ENCODE results near the gene WDR76.

WDR76 gene

DNA sequence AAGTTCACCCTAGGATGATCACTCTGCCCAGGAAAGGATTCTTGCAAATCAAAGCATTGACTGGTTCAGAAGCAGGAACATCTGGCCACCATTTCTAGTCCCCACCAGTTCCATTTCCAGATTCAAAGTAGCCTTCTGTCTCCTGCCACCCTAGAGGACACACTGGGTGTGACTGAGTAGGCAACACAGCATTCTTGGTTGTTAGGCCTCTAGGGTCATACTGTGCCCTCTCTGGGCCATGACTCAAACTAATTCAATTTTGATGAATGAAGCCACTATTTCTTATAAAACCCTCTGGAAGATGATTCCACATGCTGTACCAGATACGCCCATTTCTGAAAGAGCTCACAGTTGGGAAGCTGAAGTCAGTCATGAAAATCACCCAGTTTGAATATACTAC lies 69.7 kb downstream of the WDR76 start:
- H3K4me3 ChIP-seq (ENCODE audit: low read length), result no peak overlapping the region
- no peak for DNase-seq (ENCODE audit: low read depth)
- TF ChIP-seq, protein P1, sequence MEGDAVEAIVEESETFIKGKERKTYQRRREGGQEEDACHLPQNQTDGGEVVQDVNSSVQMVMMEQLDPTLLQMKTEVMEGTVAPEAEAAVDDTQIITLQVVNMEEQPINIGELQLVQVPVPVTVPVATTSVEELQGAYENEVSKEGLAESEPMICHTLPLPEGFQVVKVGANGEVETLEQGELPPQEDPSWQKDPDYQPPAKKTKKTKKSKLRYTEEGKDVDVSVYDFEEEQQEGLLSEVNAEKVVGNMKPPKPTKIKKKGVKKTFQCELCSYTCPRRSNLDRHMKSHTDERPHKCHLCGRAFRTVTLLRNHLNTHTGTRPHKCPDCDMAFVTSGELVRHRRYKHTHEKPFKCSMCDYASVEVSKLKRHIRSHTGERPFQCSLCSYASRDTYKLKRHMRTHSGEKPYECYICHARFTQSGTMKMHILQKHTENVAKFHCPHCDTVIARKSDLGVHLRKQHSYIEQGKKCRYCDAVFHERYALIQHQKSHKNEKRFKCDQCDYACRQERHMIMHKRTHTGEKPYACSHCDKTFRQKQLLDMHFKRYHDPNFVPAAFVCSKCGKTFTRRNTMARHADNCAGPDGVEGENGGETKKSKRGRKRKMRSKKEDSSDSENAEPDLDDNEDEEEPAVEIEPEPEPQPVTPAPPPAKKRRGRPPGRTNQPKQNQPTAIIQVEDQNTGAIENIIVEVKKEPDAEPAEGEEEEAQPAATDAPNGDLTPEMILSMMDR (conservative IDR thresholded peaks at IDR 0.05; ENCODE audit: low read length), result no peak

DNA sequence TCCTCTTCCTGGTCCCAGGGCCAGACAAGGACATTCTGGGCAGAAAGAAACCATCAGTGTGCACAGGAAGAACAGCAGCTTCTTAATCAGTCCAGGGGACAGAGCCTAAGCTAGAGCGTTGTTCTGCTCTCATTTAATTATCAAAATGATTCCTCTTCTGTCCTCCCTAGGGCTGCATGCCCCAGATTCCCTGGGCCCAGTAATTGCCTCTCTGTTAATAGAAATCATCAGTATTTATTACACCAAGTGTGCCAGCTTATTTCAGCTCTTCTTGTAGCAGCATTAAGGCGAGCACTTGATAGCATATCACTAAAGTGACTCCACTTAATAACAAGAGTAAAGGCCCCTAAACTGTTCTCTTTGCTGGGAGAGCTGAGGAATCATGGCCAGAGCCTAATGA lies 72.1 kb downstream of the WDR76 start:
- TF ChIP-seq, protein P1 (conservative IDR thresholded peaks at IDR 0.05; ENCODE audit: low read length), result no peak
- no peak for DNase-seq (ENCODE audit: low read depth)
- no peak overlapping the region for H3K4me3 ChIP-seq (ENCODE audit: low read length)

DNA sequence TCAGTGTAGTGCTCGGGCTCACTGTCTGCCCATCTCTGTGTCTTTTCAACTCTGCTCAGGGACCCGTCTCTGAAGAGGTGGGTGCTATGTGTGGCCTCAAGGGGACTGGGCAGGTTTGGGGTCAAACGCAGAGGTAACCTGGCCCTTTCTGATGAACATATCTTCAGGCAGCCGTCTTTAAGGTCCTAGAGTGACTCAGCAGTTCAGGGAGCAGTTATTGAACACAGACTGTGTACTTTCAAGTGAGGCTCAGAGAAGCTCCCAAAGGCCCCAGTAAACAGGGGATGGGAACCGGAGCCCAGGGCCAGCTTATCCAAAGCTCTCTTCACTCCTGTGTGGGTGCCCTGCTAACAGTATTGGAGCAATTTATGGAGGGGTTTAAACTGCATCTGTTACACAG lies 73.1 kb downstream of the WDR76 start:
- TF ChIP-seq, protein P1 (conservative IDR thresholded peaks at IDR 0.05; ENCODE audit: low read length), result no peak
- DNase-seq (ENCODE audit: low read depth), result no peak
- H3K4me3 ChIP-seq (ENCODE audit: low read length), result no peak overlapping the region

DNA sequence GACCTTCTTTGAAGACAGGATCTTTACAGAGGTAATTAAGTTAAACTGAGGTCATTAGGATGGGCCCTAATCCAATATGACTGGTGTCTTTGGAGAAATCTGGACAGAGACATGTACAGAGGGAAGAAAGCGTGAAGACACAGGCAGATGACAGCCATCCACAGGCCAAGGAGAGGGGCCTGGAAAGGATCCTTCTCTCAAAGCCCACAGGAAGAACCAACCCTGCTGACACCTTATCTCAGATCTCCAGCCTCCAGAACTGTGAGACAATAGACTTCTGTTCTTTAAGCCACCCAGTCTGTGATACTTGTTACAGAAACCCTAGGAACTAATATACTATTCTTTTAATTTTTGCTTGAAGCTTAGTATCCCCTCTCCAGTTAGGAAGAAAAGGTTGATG lies 74.2 kb downstream of the WDR76 start:
- no peak overlapping the region for H3K4me3 ChIP-seq (ENCODE audit: low read length)
- TF ChIP-seq, protein P1 (conservative IDR thresholded peaks at IDR 0.05; ENCODE audit: low read length), result no peak
- no peak for DNase-seq (ENCODE audit: low read depth)

DNA sequence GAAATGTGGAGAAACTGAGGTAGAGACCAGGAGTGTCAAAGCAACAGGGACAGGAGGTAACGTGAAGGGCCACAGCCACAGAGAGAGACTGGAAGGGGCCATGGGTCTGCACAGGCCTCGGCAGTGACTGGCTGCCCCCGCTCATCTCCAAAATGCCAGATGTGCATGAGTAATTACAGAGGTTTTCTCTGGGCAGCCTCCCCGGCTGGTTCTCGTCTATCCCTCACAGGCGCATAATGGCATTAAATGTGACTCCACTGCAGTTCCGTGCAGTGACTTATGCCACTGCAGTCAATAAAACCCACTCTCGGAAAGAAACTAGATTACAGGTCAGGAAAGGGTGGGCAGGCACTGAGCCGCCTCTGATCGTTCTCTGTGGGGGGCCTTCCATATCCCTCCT lies 74.7 kb downstream of the WDR76 start:
- TF ChIP-seq, protein P1 (conservative IDR thresholded peaks at IDR 0.05; ENCODE audit: low read length), result no peak
- DNase-seq (ENCODE audit: low read depth), result no peak
- H3K4me3 ChIP-seq (ENCODE audit: low read length), result no peak overlapping the region

DNA sequence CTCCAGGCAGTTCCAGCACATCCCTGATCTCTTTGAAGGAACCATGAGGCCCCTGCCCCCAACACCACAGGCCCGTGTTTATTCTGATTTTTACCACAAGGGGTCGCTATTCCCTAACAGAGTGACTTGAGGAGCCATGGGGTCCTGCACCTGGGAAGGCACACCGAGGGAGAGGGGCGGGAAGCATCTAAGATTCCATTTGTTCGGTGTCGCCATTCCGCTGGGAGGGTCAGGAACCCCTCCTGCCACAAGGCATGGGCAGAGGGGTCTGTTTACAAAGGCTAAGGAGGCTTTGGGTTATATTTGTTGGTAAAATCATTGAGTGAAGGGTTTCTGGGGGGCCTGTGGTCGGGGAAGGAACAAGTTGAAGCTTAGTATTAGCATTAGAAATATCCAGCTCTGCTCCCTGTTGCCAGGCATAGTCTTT lies 77.1 kb downstream of the WDR76 start:
- TF ChIP-seq, protein P1 (conservative IDR thresholded peaks at IDR 0.05; ENCODE audit: low read length), result peak; percentile 82
- peak; percentile 49 for DNase-seq (ENCODE audit: low read depth)
- no peak overlapping the region for H3K4me3 ChIP-seq (ENCODE audit: low read length)

DNA sequence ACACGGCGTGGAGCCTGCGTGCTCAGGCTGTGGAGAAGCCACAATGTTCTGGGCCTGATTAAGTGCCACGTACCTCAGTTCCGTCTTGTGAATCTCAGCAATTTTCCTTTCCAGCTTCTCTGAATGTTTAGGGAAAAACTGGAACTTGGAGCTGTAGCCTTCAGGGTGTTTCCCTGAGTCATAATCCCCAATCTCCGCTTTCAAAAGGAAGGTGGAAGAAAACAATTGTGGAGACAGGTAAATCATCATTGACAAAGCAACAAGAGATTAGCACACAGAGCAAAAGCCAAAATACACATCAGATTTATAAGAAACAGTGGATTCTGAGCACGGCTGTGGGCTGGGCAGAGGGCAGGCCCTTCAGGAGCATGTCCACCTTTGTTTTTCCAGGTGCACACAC lies 79.0 kb downstream of the WDR76 start:
- no peak for DNase-seq (ENCODE audit: low read depth)
- H3K4me3 ChIP-seq (ENCODE audit: low read length), result no peak overlapping the region
- TF ChIP-seq, protein P1 (conservative IDR thresholded peaks at IDR 0.05; ENCODE audit: low read length), result no peak
